GM21717 (cell line): ENCODE data around the gene CCDC112.
A peak's percentile ranks its signal among the peaks of the same experiment; 100 is the strongest.
"Not testable (repeated sequence)": the region's sequence is repeated elsewhere in the genome, so short reads cannot be mapped to it uniquely, and the experiment has no call there.

ENCODE experiments used
- ATAC-seq: cut with Tn5 transposase; IDR thresholded peaks from one replicate; pipeline ENCODE4 v1.9.1; 2021; ENCODE audit warnings: mild to moderate bottlenecking, moderate library complexity; ENCODE audit not compliant: unreplicated experiment

Gene CCDC112

GRCh38 chr5:115262321-115263077, 34.0 kb downstream of the CCDC112 start, which contains the start of gene PGGT1B:
Gene PGGT1B (minus strand): TSS chr5:115262877. CDS start chr5:115262851, 26 bp downstream.
- ATAC-seq: peak; percentile 95

- ATAC-seq: peak; percentile 41
These were observed 34.5 kb downstream of the CCDC112 start for GRCh38 chr5:115262011-115262320.

- no peak for ATAC-seq
These were observed 36.2 kb downstream of the CCDC112 start for GRCh38 chr5:115260248-115260647.

- no peak for ATAC-seq
These were observed 38.5 kb downstream of the CCDC112 start for GRCh38 chr5:115257981-115258380.

- ATAC-seq: not testable (repeated sequence)
These were observed 47.1 kb downstream of the CCDC112 start for GRCh38 chr5:115249379-115249778.

GRCh38 chr5:115246361-115246991, 50.0 kb downstream of the CCDC112 start:
- peak; percentile 73 for ATAC-seq

- peak; percentile 77 for ATAC-seq
These were observed 53.0 kb downstream of the CCDC112 start for GRCh38 chr5:115243412-115243811.

GRCh38 chr5:115241881-115242642, 54.4 kb downstream of the CCDC112 start:
- ATAC-seq: no peak

GRCh38 chr5:115237066-115237465, 59.4 kb downstream of the CCDC112 start:
- no peak for ATAC-seq

- no peak for ATAC-seq
These were observed 59.9 kb downstream of the CCDC112 start for GRCh38 chr5:115236599-115236998.

GRCh38 chr5:115231598-115231997, 64.9 kb downstream of the CCDC112 start:
- no peak for ATAC-seq

GRCh38 chr5:115229606-115230005, 66.8 kb downstream of the CCDC112 start:
- ATAC-seq: no peak

- ATAC-seq: no peak
These were observed 69.2 kb downstream of the CCDC112 start for GRCh38 chr5:115227281-115227680.
